ENCODE measurements around the gene SLC27A1.

- TF ChIP-seq CTCF (tag by site-specific recombination; IDR thresholded peaks at IDR 0.05) = no peak
- TF ChIP-seq ZNF19 (tag by site-specific recombination; IDR thresholded peaks at IDR 0.05; ENCODE audit: low read depth) = no peak
- TF ChIP-seq ZNF785 (tag by site-specific recombination; IDR thresholded peaks at IDR 0.05) = no peak
- no peak for TF ChIP-seq SETDB1 (IDR thresholded peaks at IDR 0.05; ENCODE audit: insufficient read length, low read length)
- no peak for TF ChIP-seq ZNF221 (tag by site-specific recombination; IDR thresholded peaks at IDR 0.05; ENCODE audit: borderline replicate concordance)
- TF ChIP-seq ZNF121 (tag by site-specific recombination; IDR thresholded peaks at IDR 0.05) = no peak
- TF ChIP-seq ZNF423 (tag by site-specific recombination; IDR thresholded peaks at IDR 0.05) = no peak
These were observed 40.6 kb upstream of the SLC27A1 start for GRCh38 chr19:17429641-17430113.
